ENCODE measurements around the gene USP54.

DNA sequence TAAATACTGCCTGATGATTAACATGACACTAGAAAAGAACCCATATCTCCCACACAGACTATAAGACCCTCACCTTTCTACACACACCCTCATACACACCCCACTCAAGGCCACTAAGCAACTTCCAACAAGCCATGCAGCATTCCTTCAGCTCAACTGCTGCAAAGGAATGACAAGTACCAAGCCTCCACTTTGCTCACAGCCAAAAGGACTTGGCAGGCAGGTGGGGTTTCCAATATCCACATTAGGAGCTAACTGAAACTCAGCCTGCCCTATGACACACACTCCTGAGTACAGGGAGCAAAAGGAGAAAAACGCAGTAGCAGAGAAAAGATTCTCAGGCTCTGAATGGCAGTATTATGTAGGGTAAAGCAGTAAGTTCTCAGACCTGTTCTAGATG lies 13.4 kb downstream of the USP54 start:
- TF ChIP-seq, protein P1, sequence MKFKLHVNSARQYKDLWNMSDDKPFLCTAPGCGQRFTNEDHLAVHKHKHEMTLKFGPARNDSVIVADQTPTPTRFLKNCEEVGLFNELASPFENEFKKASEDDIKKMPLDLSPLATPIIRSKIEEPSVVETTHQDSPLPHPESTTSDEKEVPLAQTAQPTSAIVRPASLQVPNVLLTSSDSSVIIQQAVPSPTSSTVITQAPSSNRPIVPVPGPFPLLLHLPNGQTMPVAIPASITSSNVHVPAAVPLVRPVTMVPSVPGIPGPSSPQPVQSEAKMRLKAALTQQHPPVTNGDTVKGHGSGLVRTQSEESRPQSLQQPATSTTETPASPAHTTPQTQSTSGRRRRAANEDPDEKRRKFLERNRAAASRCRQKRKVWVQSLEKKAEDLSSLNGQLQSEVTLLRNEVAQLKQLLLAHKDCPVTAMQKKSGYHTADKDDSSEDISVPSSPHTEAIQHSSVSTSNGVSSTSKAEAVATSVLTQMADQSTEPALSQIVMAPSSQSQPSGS (CRISPR knock-in tag; IDR thresholded peaks at IDR 0.05) = no peak
- TF ChIP-seq TBL1XR1 (IDR thresholded peaks at IDR 0.05; ENCODE audit: borderline replicate concordance, low read length, partially characterized antibody) = no peak
- TF ChIP-seq, protein P2, sequence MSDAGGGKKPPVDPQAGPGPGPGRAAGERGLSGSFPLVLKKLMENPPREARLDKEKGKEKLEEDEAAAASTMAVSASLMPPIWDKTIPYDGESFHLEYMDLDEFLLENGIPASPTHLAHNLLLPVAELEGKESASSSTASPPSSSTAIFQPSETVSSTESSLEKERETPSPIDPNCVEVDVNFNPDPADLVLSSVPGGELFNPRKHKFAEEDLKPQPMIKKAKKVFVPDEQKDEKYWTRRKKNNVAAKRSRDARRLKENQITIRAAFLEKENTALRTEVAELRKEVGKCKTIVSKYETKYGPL (CRISPR knock-in tag; IDR thresholded peaks at IDR 0.05) = no peak
- no peak for TF ChIP-seq FOSL2 (CRISPR knock-in tag; IDR thresholded peaks at IDR 0.05)
